GM19043 (cell line): Measurements from ENCODE around the gene NR3C1.

Experiments used
- ATAC-seq: cut with Tn5 transposase; IDR thresholded peaks from one replicate; pipeline ENCODE4 v1.9.1; 2021; ENCODE audit warnings: low read depth; ENCODE audit not compliant: unreplicated experiment

Gene NR3C1

DNA sequence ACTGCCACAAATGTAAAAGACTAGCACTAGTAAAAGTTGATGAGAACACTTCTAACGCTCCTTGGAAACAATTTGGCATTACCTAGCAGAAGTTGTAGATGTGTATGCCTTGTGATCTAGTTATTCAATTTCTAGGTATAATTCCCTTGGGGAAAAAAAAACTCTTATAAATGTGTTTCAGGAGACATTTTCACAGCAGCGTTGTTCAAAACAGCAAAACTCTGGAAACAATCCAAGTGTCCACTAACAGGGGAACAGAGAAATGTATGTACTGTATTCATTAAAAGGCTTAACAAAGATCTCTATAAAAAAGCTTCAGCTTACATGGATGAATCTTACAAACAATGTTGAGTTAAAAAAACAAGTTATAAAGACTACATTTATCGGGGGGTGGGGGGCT lies 30.4 kb downstream of the NR3C1 start:
- ATAC-seq = no peak

DNA sequence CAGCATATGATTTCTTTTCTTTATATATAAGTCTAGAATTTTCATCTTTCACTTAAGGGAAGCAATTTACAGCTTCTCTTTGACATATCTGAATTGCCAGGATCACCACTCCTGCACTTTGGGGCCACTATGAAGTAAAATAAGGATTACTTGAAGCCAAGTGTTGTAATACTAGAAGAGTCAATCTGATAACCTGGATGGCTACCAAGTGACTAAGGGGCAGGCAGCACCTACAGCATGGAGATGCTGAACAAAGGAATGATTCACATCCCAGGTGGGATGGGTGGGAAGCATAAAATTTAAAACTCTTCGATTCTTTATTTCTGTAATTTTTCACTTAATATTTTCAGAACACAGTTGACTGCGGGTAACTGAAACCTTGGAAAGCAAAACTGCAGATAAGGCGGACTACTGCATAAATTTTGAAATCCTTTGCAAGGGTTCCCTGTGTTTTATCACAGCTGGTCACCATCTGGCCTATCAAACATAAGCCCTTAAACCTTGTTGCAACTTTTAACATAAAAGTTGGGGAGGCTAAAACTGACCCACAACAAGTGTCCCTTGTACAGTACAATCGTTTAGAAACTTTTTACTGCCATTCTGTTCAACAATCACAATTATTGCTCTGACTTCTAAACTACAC lies 31.2 kb downstream of the NR3C1 start:
- ATAC-seq = no peak

DNA sequence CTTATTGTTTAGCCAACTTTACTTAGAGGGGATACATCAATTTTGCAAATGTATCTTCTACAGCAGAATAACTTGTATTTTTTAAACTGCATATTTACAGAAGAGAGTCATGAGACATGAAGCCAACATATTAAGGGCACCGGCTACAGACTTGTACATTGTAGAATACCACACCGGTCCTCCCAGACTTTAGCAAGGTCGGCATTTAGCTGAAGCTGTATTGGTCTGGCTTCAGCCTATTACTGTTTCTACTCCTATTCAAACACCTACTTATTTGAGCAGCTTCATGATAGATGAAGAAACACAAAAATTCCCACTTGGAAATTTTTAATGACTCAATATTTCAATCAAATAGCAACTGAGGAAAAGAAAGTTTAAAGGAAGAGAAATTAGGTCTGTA lies 33.0 kb downstream of the NR3C1 start:
- ATAC-seq = no peak

DNA sequence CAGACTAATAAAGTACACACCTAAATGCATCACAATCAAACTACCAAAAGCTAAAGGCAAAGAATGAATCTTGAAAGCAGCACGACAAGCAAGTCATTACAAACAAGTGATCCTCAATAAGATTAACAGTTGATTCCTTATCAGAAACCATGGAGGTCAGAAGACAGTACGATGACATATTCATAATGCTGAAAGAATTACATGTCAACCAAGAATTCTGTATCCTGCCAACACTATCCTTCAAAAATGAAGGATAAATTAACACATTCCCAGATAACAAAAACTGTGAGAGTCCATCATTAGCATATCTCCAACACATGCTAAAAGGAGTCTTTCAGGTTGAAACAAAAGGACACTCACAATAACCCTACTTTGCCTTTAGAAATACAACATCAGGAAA lies 39.4 kb downstream of the NR3C1 start:
- no peak for ATAC-seq

DNA sequence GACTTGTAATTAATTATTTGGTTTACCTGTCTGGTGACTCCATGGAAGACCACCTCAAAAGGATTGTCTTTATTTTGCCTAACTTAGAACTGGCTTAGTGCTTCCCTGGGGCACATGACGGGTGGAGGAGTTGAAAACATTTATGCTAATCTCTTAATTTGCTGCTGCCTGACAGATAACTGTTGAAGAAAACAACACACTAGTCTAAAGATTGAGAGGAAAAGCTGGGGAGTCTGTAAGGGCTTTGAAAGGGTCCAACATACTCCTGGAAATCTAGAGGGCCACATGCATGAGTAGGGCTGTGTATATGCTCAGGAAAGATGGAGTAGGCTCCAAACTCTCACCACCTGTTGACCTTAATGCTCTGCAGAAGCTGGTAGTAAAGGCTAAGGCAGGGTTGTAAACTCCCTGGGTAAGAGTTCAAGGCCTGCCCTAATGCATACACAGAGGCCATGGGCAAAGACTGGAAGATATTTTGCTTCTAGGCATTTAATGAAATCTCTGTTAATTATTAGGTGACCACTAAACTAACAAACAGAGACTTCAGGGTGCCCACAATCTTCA lies 40.7 kb downstream of the NR3C1 start:
- no peak for ATAC-seq

DNA sequence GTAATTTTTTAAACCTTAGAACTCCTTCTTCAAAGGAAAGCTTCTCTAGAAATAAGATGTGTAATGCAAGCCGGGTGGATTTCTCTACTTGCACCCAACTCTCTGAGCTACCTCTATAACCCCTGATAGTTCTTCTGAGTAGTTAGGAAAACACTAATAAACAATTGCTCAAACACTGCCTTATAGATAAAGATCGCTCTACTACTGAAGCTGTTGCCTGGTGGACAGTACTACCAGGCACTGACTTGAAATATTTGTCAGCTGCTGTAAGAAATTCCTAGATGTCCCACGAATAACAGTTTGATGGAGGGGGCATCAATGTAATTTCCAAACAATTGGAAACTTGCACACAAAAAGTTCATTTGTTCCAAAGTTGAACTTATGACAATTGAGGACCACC lies 42.0 kb downstream of the NR3C1 start:
- ATAC-seq = no peak

DNA sequence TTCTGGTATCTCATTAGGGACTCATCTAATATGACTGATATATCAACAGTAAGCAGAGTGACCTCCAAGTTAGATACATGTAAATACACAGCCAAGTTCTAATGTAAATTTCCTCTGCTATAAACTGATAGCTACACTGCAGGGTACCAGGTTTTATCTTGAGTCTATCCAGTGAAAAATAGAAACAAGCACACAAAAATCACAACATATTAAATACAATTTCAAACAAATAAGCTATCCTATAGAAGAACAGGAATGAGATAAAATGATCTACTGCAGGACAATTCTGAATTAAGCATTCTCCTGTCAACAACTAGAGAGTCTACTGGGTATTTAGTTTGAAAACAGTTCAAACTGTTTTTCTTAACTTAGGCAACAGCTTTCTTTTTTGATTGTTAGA lies 42.7 kb downstream of the NR3C1 start:
- ATAC-seq = no peak

DNA sequence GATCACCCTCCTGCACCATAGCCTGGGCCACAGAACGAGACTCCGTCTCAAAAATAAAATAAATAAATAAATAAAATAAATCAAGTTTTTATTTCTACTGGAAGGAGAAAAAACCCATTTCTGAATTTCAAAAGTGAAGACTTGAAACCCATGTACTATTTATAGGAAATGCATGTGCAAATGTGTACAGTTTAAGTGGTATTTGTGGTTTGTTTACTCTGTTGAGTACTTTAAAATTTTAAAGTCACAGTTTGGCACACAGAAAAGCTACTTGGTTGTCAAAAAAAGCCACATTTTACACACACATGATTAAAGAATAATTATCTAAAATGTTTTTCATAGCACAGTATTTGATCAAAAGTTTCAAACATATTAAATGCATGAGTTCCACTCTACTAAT lies 43.6 kb downstream of the NR3C1 start:
- ATAC-seq = peak; percentile 40

DNA sequence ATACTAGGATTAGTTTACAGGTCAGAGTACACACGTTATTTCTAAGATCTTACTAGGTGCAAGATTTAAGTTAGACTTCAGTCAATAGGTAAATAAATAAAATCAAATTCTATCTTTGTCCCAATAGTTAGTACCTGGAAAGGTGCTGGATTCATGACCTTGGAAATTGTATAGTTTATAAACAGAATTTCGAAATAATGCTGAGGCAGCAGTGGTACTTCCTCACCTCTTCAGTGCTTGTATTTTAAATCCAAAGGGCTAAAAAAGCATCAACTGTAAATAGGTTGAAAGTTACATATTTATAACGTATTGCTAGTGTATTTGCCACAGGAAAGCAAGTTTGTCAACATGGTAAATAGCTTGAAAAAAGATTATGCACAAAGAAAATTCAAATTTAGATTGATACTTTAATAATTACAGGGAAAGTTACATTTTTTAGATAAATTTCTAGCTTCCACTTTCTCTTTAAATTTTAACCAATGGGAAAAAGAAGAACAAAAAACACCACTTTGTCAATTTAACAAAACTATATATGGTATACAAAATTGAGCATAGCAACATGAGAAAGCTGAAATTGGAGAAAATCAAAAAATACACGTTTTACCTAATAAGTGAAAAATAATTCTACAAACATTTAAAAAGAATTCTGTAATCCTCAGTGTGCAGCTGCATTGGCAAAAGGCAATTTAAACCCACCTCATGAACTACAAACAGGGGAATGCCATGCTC lies 46.5 kb downstream of the NR3C1 start:
- ATAC-seq = no peak

DNA sequence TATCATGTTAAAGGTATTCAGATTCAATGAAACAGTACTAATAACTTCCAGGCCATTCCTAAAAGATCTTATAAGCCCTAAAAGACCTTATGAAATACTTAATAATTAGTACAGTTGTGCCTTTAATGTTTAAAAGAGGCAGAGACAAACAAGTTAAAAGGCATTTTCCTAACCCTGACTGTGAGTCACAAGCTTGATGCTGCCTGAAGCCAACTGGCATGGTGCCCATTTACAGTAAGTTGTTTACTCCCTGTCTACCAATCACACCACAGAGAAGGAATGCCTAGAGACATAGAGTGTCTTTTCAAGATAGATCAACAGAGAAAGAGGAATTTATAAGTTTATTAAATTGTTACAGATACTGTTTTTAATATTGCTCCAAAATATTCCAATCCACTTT lies 47.8 kb downstream of the NR3C1 start:
- ATAC-seq = no peak

DNA sequence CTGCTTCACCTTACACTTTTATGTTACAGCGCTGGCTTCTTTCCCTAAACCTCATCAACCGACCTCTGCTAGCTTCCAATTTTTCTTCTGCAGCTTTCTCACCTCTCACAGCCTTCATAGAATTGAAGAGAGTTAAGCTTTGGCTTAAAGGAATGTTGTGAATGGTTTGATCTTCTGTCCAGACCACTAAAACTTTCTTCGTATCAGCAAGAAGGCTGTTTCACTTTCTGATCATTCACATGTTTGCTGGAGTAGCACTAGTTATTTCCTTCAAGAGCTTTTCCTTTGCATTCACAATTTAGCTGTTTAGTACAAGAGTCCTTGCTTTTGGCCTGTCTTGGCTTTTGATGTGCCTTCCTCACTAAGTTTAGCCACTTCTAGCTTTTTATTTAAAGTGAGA lies 49.5 kb downstream of the NR3C1 start:
- peak; percentile 43 for ATAC-seq

DNA sequence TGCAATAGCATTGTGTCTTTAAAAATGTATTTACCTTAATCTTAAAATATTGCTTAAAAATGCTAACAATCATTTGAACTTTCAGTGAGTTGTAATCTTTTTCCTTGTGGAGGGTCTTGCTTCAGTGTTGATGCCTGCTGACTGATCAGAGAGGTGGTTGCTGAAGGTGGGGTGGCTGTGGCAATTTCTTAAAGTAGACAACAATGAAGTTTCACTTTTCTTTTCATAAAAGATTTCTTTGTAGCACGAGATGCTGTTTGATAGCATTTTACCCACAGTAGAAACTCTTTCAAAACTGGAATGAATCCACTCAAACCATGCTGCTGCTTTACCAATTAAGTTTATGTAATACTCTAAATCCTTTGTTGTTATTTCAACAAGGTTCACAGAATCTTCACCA lies 50.8 kb downstream of the NR3C1 start:
- ATAC-seq = no peak

DNA sequence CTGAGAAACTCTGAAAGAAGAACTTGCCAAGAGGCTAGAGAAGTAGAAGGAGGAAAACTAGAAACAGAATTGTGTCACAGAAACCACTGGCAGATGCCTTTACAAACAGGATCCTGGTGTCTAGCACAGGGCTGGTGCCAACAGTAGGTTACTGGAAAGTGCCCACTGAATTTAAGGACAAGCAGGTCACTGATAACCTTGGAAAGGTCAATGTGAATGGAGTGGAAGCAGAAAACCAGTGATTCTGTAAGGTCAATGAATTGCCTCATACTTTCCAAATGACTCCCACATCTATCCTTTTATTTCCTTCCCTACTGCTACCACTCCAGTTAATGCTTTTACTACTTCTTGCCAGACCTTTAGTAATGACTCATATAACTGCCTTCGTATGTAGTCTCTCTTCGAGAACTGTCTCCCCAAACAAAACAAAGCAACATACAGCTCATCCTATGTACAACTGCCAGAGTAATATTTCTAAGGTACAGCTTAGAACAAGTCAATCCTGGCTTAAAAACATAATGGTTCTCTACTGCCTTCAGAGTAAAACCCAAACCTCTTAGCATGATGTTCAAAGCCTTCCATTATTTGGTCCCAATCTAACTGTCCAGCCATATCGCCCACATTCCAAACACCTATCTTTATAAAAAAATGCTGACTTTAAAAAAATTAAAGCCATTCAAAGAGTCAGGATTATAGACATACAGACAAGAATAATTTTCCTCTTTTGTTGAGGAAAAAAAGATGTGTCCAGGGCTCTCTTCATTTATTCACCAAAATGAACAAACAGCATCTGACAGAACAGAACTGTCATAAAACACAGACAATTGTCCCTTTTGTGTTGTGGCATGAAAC lies 52.5 kb downstream of the NR3C1 start:
- no peak for ATAC-seq

DNA sequence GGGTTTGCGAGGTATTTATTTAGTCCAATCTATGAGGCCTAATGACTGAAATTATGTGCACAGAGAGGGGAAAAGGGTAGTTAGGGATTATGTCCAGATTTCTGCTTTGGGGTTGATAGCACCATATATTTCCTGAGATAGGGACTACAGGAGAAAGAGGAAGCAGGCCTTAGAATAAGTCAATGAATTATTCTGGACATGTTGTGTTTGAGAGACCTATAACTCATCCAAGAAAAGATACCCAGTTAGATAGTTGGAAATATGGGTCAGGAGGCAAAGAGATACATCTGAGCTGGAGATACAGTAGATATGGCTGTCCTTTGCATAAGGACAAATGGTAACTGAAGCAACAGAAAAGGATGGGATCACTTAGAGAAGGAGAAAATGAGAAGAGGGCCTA lies 53.1 kb downstream of the NR3C1 start:
- ATAC-seq = no peak

DNA sequence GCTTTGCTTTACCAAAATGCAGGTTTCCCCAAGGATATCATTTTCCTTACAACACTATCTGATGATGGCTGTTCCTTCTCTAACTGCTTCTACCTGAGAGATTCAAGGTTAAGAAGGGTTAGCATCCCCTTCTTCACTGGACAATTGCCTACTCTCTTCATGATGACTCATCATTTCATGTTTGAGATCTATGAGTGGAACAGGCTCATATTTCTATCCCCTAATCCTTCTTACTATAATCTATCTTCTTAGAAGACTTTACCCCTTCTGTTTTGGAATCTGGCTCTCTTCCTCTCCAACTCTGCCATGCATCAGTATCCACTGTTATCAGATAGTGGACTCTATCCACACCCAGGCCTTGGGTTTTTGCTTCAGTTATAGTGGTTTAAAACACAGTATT lies 54.3 kb downstream of the NR3C1 start:
- ATAC-seq = no peak

DNA sequence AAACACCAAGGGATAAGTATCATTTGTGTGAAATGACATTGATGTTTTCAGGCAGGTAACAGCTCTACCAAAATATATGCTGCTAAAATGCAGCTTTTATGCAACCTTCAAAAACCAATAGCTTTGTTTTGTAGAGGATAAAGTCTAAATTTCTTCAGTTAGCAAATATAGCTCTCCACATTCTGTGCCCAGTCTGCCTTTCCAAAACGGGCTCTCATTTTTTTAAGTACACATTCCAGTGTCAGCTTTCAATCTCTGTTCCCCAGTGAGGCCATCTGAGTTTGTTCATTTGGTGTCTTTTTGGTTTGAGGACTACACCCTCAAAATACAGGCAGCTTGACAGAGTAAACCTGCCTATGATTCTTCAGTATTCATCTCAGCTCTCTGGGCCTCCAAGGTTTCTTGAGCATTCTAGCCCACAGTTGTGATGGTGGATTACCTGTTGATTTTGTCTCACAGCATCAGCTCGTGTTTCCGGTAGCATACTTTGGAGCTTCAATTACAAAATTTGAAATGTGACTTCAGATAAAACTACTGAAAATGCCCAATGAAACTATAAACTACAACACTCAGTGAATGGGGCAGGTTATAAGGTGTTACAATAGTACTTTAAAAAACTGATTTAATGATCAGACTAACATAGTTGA lies 55.7 kb downstream of the NR3C1 start:
- ATAC-seq = no peak

DNA sequence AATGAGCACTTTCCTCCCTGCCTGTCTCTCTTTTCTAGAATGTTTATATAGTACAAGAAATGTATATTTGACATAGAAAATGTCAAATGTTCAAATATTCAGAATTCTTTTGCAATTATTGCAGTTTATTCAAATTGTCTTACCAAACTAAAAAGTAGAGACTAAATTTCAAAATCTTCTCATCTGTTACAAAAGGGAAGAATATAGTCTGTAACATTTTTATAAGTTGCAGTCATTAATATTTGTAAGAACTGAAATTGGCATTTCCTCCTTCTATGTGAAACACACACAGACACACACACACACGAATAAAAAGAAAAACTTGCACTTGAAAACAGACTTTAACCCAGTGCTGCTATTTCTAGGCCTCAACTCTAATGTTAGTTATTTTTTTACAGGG lies 56.4 kb downstream of the NR3C1 start:
- no peak for ATAC-seq

DNA sequence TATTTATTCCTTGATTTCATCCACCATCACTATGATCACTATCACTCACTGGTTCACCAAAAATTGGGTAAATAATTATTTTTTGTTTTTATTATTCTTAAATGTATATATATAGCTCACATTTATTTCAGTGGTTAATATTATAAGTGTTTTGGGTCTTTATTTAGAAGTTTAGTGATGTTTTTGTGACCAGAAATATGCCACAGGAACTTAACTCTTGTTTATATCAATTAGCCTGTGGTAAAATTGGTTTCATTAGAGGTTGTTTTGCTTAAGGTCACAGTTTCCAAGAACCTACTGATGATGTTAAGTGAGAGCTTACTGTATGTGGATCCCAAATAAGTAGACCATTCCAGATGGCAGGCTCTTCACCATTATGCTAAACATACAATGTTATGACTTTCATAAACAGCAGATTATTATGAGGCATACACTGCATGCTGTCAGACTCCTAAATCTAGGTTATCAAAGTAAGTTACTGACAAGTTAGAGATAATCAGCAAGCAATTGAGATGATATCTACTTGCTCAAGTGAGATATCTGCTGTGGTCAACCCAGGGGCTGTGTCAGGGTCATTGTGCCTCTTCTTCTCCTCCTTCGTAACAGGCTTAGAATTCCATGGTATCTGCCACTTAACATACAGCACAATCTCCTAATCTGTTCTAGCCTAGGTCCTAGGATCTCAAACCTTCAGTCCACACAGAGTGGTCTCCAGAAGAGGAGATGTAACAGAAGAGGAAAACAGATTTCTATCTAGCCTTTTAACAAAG lies 57.6 kb downstream of the NR3C1 start:
- ATAC-seq = no peak

DNA sequence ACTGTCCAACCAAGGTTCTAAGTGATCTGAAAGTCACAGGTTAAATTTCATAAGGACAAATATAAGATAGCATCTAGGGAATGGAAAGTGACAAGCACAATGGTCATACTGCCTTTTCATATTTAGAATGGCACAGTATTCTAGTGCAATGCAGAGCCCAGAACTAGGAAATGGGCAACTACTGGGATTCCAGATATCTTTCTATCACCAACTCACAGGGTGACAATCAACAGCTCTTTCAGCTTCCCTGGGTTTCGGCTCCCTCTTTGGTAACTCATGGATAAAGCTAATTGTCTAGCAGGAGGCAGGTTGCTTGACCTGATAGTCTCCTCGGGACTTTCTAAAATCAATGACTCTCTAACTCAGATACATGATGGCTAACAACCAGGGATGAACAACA lies 60.4 kb downstream of the NR3C1 start:
- no peak for ATAC-seq

DNA sequence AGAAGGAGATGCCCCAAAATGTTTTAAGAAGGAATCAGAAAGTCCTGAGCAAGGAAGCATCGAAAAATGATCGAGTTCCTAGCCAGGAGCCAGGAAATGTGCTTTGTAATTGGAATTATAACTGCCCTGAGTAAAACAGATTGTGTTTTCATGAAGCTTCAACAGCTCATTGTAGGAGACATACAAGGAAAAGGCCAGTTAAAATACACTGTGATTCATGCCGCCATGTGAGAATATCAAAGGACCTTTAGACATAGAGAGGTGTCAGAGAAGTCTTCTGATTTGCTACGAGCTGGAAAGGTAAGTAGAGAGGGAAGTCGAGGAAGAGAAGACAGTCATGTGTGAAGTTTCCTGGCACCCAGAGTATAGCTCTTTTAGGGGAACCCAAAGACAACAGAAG lies 60.9 kb downstream of the NR3C1 start:
- no peak for ATAC-seq
